ENCODE data around the gene GCN1.
"Not testable (repeated sequence)": the region's sequence is repeated elsewhere in the genome, so short reads cannot be mapped to it uniquely, and the experiment has no call there.

Gene GCN1

GRCh38 chr12:120214626-120215356 lies 20.3 kb upstream of the GCN1 start:
- Histone ChIP-seq H2AFZ (ENCODE audit: low read depth) (no peak overlapping the region), H3K36me3 (ENCODE audit: insufficient read depth) (no peaks in the 10 kb centered on the region), H3K9ac (no peak overlapping the region), H3K4me2 (no peak overlapping the region), H3K79me2 (ENCODE audit: insufficient read depth, low read depth) (no peaks in the 10 kb centered on the region), H3K4me1 (ENCODE audit: low read depth, poor library complexity, severe bottlenecking) (peaks cover 10% of the 10 kb centered on the region), H3K4me3 (IDR thresholded peaks at IDR 0.05; ENCODE audit: insufficient read depth, low read depth, low read length) (no peak overlapping the region), H3K27ac (no peak overlapping the region), H4K20me1 (ENCODE audit: insufficient read depth) (no peaks in the 10 kb centered on the region), H3K27me3 (ENCODE audit: insufficient read depth, low read depth) (no peaks in the 10 kb centered on the region)
- TF ChIP-seq CTCF (conservative IDR thresholded peaks at IDR 0.05; ENCODE audit: low read depth, low read length) = no peak

GRCh38 chr12:120213758-120214157 lies 19.2 kb upstream of the GCN1 start:
- Histone ChIP-seq H3K27me3 (ENCODE audit: insufficient read depth, low read depth) (no peaks in the 10 kb centered on the region), H3K4me3 (IDR thresholded peaks at IDR 0.05; ENCODE audit: insufficient read depth, low read depth, low read length) (no peak overlapping the region), H3K4me1 (ENCODE audit: low read depth, poor library complexity, severe bottlenecking) (peaks cover 10% of the 10 kb centered on the region), H3K4me2 (no peak overlapping the region), H3K36me3 (ENCODE audit: insufficient read depth) (no peaks in the 10 kb centered on the region), H4K20me1 (ENCODE audit: insufficient read depth) (no peaks in the 10 kb centered on the region), H3K27ac (no peak overlapping the region), H3K79me2 (ENCODE audit: insufficient read depth, low read depth) (no peaks in the 10 kb centered on the region), H3K9ac (no peak overlapping the region), H2AFZ (ENCODE audit: low read depth) (no peak overlapping the region)
- TF ChIP-seq CTCF (conservative IDR thresholded peaks at IDR 0.05; ENCODE audit: low read depth, low read length) = no peak

- H3K79me2 ChIP-seq (ENCODE audit: insufficient read depth, low read depth); H3K27ac ChIP-seq; H3K4me3 ChIP-seq (IDR thresholded peaks at IDR 0.05; ENCODE audit: insufficient read depth, low read depth, low read length); H4K20me1 ChIP-seq (ENCODE audit: insufficient read depth); H3K4me2 ChIP-seq; H3K36me3 ChIP-seq (ENCODE audit: insufficient read depth); H3K9ac ChIP-seq; H3K27me3 ChIP-seq (ENCODE audit: insufficient read depth, low read depth); H3K4me1 ChIP-seq (ENCODE audit: low read depth, poor library complexity, severe bottlenecking); H2AFZ ChIP-seq (ENCODE audit: low read depth): not testable (repeated sequence)
Observed at GRCh38 chr12:120213182-120213581, 18.7 kb upstream of the GCN1 start.

GRCh38 chr12:120212301-120212700 lies 17.8 kb upstream of the GCN1 start:
- Histone ChIP-seq H3K27me3 (ENCODE audit: insufficient read depth, low read depth) (no peaks in the 10 kb centered on the region), H4K20me1 (ENCODE audit: insufficient read depth) (no peaks in the 10 kb centered on the region), H3K36me3 (ENCODE audit: insufficient read depth) (no peaks in the 10 kb centered on the region), H3K79me2 (ENCODE audit: insufficient read depth, low read depth) (no peaks in the 10 kb centered on the region), H2AFZ (ENCODE audit: low read depth) (no peak overlapping the region), H3K4me3 (IDR thresholded peaks at IDR 0.05; ENCODE audit: insufficient read depth, low read depth, low read length) (no peak overlapping the region), H3K4me1 (ENCODE audit: low read depth, poor library complexity, severe bottlenecking) (peaks cover 10% of the 10 kb centered on the region), H3K27ac (no peak overlapping the region), H3K4me2 (no peak overlapping the region), H3K9ac (no peak overlapping the region)
- no peak for TF ChIP-seq CTCF (conservative IDR thresholded peaks at IDR 0.05; ENCODE audit: low read depth, low read length)

GRCh38 chr12:120211904-120212283 lies 17.4 kb upstream of the GCN1 start:
- no peak overlapping the region for H2AFZ ChIP-seq (ENCODE audit: low read depth)
- no peak for TF ChIP-seq CTCF (conservative IDR thresholded peaks at IDR 0.05; ENCODE audit: low read depth, low read length)
- no peaks in the 10 kb centered on the region for H3K36me3 ChIP-seq (ENCODE audit: insufficient read depth)
- no peaks in the 10 kb centered on the region for H4K20me1 ChIP-seq (ENCODE audit: insufficient read depth)
- no peak overlapping the region for H3K27ac ChIP-seq
- no peaks in the 10 kb centered on the region for H3K79me2 ChIP-seq (ENCODE audit: insufficient read depth, low read depth)
- H3K4me2 ChIP-seq = no peak overlapping the region
- H3K4me3 ChIP-seq (IDR thresholded peaks at IDR 0.05; ENCODE audit: insufficient read depth, low read depth, low read length) = no peak overlapping the region
- H3K4me1 ChIP-seq (ENCODE audit: low read depth, poor library complexity, severe bottlenecking) = peaks cover 10% of the 10 kb centered on the region
- H3K27me3 ChIP-seq (ENCODE audit: insufficient read depth, low read depth) = no peaks in the 10 kb centered on the region
- H3K9ac ChIP-seq = no peak overlapping the region

All from KMS-11 (cell line).